ENCODE data around the gene POLR2L. TPM values are rescaled to one million over a fixed set of nuclear protein-coding genes. Genes with fewer than 3 reads are reported as not detected.

Gene POLR2L
- total RNA-seq, 4 donors from 2014 or later = 66.0 to 94.6 (median 81.2) TPM

- DNase-seq = peak; percentile 88 to 97
- intact Hi-C loops (cut with DNase I; ENCODE audit: low total_unique reads) (loop anchor here (2.0 kb wide), 1 partner anchor 22 kb away; the partner anchor contains the start of genes POLR2L and TSPAN4), in situ Hi-C loops (cut with MboI; ENCODE audit: low sequenced_read_pairs in 4 of 4) (no loop called here)
- H3K4me3 ChIP-seq = peak overlapping the region; percentile 68 to 100 (median 82)
- peaks cover 0 to 5% (median 2%) of the 10 kb centered on the region in 3 donors for H3K27me3 ChIP-seq
- peaks cover 27 to 44% of the 10 kb centered on the region in 2 donors for H3K4me1 ChIP-seq
- peak overlapping the region; percentile 93 to 100 (median 98) for H3K27ac ChIP-seq
- H3K9me3 ChIP-seq = no peaks in the 10 kb centered on the region
- peak; percentile 66 to 71 for ATAC-seq
- TF ChIP-seq POLR2A (IDR thresholded peaks at IDR 0.05) = peak in 1 of 2 donors; percentile 34
- TF ChIP-seq, protein P1, sequence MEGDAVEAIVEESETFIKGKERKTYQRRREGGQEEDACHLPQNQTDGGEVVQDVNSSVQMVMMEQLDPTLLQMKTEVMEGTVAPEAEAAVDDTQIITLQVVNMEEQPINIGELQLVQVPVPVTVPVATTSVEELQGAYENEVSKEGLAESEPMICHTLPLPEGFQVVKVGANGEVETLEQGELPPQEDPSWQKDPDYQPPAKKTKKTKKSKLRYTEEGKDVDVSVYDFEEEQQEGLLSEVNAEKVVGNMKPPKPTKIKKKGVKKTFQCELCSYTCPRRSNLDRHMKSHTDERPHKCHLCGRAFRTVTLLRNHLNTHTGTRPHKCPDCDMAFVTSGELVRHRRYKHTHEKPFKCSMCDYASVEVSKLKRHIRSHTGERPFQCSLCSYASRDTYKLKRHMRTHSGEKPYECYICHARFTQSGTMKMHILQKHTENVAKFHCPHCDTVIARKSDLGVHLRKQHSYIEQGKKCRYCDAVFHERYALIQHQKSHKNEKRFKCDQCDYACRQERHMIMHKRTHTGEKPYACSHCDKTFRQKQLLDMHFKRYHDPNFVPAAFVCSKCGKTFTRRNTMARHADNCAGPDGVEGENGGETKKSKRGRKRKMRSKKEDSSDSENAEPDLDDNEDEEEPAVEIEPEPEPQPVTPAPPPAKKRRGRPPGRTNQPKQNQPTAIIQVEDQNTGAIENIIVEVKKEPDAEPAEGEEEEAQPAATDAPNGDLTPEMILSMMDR (IDR thresholded peaks at IDR 0.05 in 4 of 5, conservative IDR thresholded peaks at IDR 0.05 in 1 of 5) = no peak
- peaks cover 0 to 27% of the 10 kb centered on the region in 2 donors for H3K36me3 ChIP-seq
Measured at GRCh38 chr11:820655-821511, 21.4 kb downstream of the POLR2L start.

- intact Hi-C loops (cut with DNase I; ENCODE audit: low total_unique reads) (loop anchor here (1.0 to 2.0 kb wide), 2 partner anchors 11 to 23 kb away; partner anchors contain the start of genes POLR2L, RPLP2 and TSPAN4), in situ Hi-C loops (cut with MboI; ENCODE audit: low sequenced_read_pairs in 4 of 4) (no loop called here)
- H3K27me3 ChIP-seq = no peaks in the 10 kb centered on the region
- H3K36me3 ChIP-seq = peaks cover 0 to 26% of the 10 kb centered on the region in 2 donors
- no peaks in the 10 kb centered on the region for H3K9me3 ChIP-seq
- TF ChIP-seq, protein P1 (IDR thresholded peaks at IDR 0.05 in 4 of 5, conservative IDR thresholded peaks at IDR 0.05 in 1 of 5) = no peak
- peak; percentile 55 to 74 for TF ChIP-seq POLR2A (IDR thresholded peaks at IDR 0.05)
- ATAC-seq (peak; percentile 49 to 63), DNase-seq (peak; percentile 95)
- H3K27ac ChIP-seq = peak overlapping the region; percentile 93 to 100 (median 98)
- H3K4me1 ChIP-seq = peaks cover 27 to 44% of the 10 kb centered on the region in 2 donors
- peak overlapping the region; percentile 68 to 100 (median 82) for H3K4me3 ChIP-seq
Measured at GRCh38 chr11:819943-820649, 22.2 kb downstream of the POLR2L start.

DNA sequence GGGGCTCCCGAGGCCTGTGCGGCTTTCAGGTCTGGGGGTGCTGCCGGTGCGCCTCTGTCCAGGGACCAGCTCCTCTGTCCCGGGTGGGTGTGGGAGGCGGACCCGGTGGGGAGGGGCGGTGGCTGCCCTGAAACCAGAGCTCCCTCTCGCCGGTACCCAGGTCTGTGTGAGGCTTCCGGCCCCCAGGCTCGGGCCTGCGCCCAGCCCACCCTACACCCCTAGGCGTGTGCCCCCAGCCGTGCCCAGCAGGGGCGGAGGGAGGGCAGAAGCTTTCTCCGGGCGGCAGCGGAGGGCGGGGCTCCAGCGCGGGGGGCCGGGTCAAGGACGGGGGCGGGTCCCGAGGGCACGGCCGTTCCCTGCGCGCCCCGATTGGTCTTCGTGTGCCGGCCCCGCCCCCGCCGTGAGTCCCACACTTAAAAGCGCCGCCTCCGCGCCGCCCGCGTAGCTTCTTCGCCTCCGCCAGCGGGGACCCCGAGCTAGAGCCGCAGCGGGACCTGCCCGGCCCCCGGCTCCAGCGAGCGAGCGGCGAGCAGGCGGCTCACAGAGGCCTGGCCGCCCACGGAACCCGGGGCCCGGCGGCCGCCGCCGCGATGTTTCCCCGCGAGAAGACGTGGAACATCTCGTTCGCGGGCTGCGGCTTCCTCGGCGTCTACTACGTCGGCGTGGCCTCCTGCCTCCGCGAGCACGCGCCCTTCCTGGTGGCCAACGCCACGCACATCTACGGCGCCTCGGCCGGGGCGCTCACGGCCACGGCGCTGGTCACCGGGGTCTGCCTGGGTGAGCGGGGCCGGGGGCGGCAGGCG lies 23.0 kb downstream of the POLR2L start:
- Histone ChIP-seq H3K4me3 (peak overlapping the region; percentile 68 to 100 (median 82)), H3K9me3 (no peaks in the 10 kb centered on the region), H3K27ac (peak overlapping the region; percentile 93 to 100 (median 98)), H3K36me3 (peaks cover 0 to 26% of the 10 kb centered on the region in 2 donors), H3K27me3 (no peaks in the 10 kb centered on the region), H3K4me1 (peaks cover 27 to 39% of the 10 kb centered on the region in 2 donors)
- intact Hi-C loops (cut with DNase I; ENCODE audit: low total_unique reads) = loop anchor here (1.0 kb wide), 1 partner anchor 10 kb away; the partner anchor contains the start of gene RPLP2
- in situ Hi-C loops (cut with MboI; ENCODE audit: low sequenced_read_pairs in 4 of 4) = no loop called here
- ATAC-seq = peak; percentile 61
- peak; percentile 90 to 93 for DNase-seq
- TF ChIP-seq POLR2A (IDR thresholded peaks at IDR 0.05) = peak; percentile 99
- TF ChIP-seq, protein P1 (IDR thresholded peaks at IDR 0.05 in 4 of 5, conservative IDR thresholded peaks at IDR 0.05 in 1 of 5) = peak in 4 of 5 experiments; percentile 29 to 61 (median 36)
